K562 (cell line): ENCODE data around the gene ACAT1. TPM values are rescaled to one million over a fixed set of nuclear protein-coding genes. Genes with fewer than 3 reads are reported as not detected.

Experiments used
- polyA plus RNA-seq, 8 experiments: library from polyadenylated mRNA; depleted of rRNA in 4 of 8; stranded (reverse) in 5 of 8; unstranded in 3 of 8; fragments of >200 nt; fragmentation: Nextera tagmentation in 2 of 8; fragmentation: Illumina TruSeq in 1 of 8; extraction: Ambion mirVana in 2 of 8; extraction: Trizol in 1 of 8; gene quantifications; 2 replicates each; pipeline versions ENCODE4 v1.2.1 to v1.2.3, GENCODE V29; 2011 to 2014; ENCODE audit warnings: inconsistent platforms in 1 of 8, missing spikeins in 1 of 8
- small RNA-seq: library from RNA; depleted of rRNA; stranded (forward); fragments of <200 nt; gene quantifications from one replicate; pipeline ENCODE3, GENCODE V24; 2014
- total RNA-seq, 7 experiments: library from RNA; depleted of rRNA in 6 of 7; stranded (reverse); fragments of >200 nt in 6 of 7; fragmentation: Illumina TruSeq in 2 of 7; extraction: Trizol in 2 of 7; gene quantifications; 2 replicates each; pipeline versions ENCODE4 v1.2.1 to v1.2.3, GENCODE V29; 2011 to 2021; ENCODE audit warnings: low replicate concordance in 1 of 7

ACAT1 gene
- total and polyA plus RNA-seq, 9 of the 15 experiments (the other 6 are each of a cell fraction or from before 2014, with no cell fraction given), result 65.1 to 204 (median 104) TPM

Small RNA genes lying within 50 kb of the gene (small RNA-seq; reads per million reads assigned to genes)
- gene RF00019, result not detected

Other genes starting within 250 kb of the ACAT1 start
- gene RAB39A, start 193.1 kb upstream of the ACAT1 start, total RNA-seq (2014; rRNA removed), result not detected in 2 replicates
- not detected in 2 replicates for gene RAB39A, start 193.1 kb upstream of the ACAT1 start, total RNA-seq (2014; rRNA removed; fragmentation: Illumina TruSeq; extraction: Trizol)
- gene RAB39A, start 193.1 kb upstream of the ACAT1 start, total RNA-seq (2015; rRNA removed; fragmentation: Illumina TruSeq; extraction: Trizol), result not detected in 2 replicates
- not detected in 2 replicates for gene RAB39A, start 193.1 kb upstream of the ACAT1 start, total RNA-seq (2021)
- not detected in 2 replicates for gene RAB39A, start 193.1 kb upstream of the ACAT1 start, polyA plus RNA-seq (2011; rRNA removed)
- not detected in 2 replicates for gene RAB39A, start 193.1 kb upstream of the ACAT1 start, polyA plus RNA-seq (2014; fragmentation: Illumina TruSeq; extraction: Trizol)
- not detected for gene RAB39A, start 193.1 kb upstream of the ACAT1 start, polyA plus RNA-seq (2014; fragmentation: Nextera tagmentation; extraction: Ambion mirVana)
- 0.05 TPM in 1 of 2 replicates, not detected in the other for gene RAB39A, start 193.1 kb upstream of the ACAT1 start, polyA plus RNA-seq (2014; rRNA removed)
- 23.0 and 27.3 TPM in 2 replicates for gene CUL5, start 112.7 kb upstream of the ACAT1 start, total RNA-seq (2014; rRNA removed)
- 38.0 and 44.8 TPM in 2 replicates for gene CUL5, start 112.7 kb upstream of the ACAT1 start, total RNA-seq (2014; rRNA removed; fragmentation: Illumina TruSeq; extraction: Trizol)
- gene CUL5, start 112.7 kb upstream of the ACAT1 start, total RNA-seq (2015; rRNA removed; fragmentation: Illumina TruSeq; extraction: Trizol), result 29.4 and 34.1 TPM in 2 replicates
- gene CUL5, start 112.7 kb upstream of the ACAT1 start, total RNA-seq (2021), result 44.9 and 45.9 TPM in 2 replicates
- 17.5 and 23.8 TPM in 2 replicates for gene CUL5, start 112.7 kb upstream of the ACAT1 start, polyA plus RNA-seq (2011; rRNA removed)
- 20.5 and 22.5 TPM in 2 replicates for gene CUL5, start 112.7 kb upstream of the ACAT1 start, polyA plus RNA-seq (2014; fragmentation: Illumina TruSeq; extraction: Trizol)
- gene CUL5, start 112.7 kb upstream of the ACAT1 start, polyA plus RNA-seq (2014; fragmentation: Nextera tagmentation; extraction: Ambion mirVana), result 10 to 100 TPM; 14.3 to 16.3 TPM
- 15.3 and 17.5 TPM in 2 replicates for gene CUL5, start 112.7 kb upstream of the ACAT1 start, polyA plus RNA-seq (2014; rRNA removed)
- 16.1 and 18.8 TPM in 2 replicates for gene NPAT, start 101.1 kb downstream of the ACAT1 start, total RNA-seq (2014; rRNA removed)
- 30.0 and 35.1 TPM in 2 replicates for gene NPAT, start 101.1 kb downstream of the ACAT1 start, total RNA-seq (2014; rRNA removed; fragmentation: Illumina TruSeq; extraction: Trizol)
- gene NPAT, start 101.1 kb downstream of the ACAT1 start, total RNA-seq (2015; rRNA removed; fragmentation: Illumina TruSeq; extraction: Trizol), result 27.4 and 27.7 TPM in 2 replicates
- gene NPAT, start 101.1 kb downstream of the ACAT1 start, total RNA-seq (2021), result 21.6 and 22.1 TPM in 2 replicates
- 21.1 and 24.4 TPM in 2 replicates for gene NPAT, start 101.1 kb downstream of the ACAT1 start, polyA plus RNA-seq (2011; rRNA removed)
- gene NPAT, start 101.1 kb downstream of the ACAT1 start, polyA plus RNA-seq (2014; fragmentation: Illumina TruSeq; extraction: Trizol), result 19.2 and 22.8 TPM in 2 replicates
- 10 to 100 TPM in 1 of 2 experiments, 1 to 10 TPM in 1; 8.8 to 11.1 TPM for gene NPAT, start 101.1 kb downstream of the ACAT1 start, polyA plus RNA-seq (2014; fragmentation: Nextera tagmentation; extraction: Ambion mirVana)
- gene NPAT, start 101.1 kb downstream of the ACAT1 start, polyA plus RNA-seq (2014; rRNA removed), result 15.9 and 17.3 TPM in 2 replicates
- gene ATM, start 101.5 kb downstream of the ACAT1 start, total RNA-seq (2014; rRNA removed), result 22.6 and 34.8 TPM in 2 replicates
- gene ATM, start 101.5 kb downstream of the ACAT1 start, total RNA-seq (2014; rRNA removed; fragmentation: Illumina TruSeq; extraction: Trizol), result 44.0 and 45.4 TPM in 2 replicates
- gene ATM, start 101.5 kb downstream of the ACAT1 start, total RNA-seq (2015; rRNA removed; fragmentation: Illumina TruSeq; extraction: Trizol), result 41.4 and 43.0 TPM in 2 replicates
- gene ATM, start 101.5 kb downstream of the ACAT1 start, total RNA-seq (2021), result 26.2 and 26.9 TPM in 2 replicates
- 42.4 and 46.8 TPM in 2 replicates for gene ATM, start 101.5 kb downstream of the ACAT1 start, polyA plus RNA-seq (2011; rRNA removed)
- gene ATM, start 101.5 kb downstream of the ACAT1 start, polyA plus RNA-seq (2014; fragmentation: Illumina TruSeq; extraction: Trizol), result 16.8 and 23.0 TPM in 2 replicates
- gene ATM, start 101.5 kb downstream of the ACAT1 start, polyA plus RNA-seq (2014; fragmentation: Nextera tagmentation; extraction: Ambion mirVana), result 1 to 10 TPM; 8.3 to 9.0 TPM
- gene ATM, start 101.5 kb downstream of the ACAT1 start, polyA plus RNA-seq (2014; rRNA removed), result 24.3 and 24.7 TPM in 2 replicates